ENCODE data around the gene BTK.

DNA sequence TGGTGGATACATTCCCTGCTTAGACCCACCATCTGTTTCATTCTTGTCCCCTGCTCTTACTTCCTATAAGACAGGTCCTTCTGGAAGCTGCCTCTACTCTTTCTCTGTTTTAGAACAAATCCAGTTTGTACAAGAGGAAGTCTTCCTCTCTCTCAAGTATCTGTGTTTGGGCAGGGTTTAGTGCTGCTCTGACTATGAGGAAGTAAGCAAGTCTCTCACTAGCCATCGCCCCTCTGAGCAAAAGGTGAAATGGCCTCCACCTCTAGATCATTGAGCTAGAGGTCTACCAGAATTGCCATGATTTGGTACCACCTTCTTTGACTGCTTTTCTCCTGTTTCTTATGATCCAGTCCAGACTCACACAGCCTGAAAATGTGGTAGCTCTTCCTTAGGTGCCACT is 8.4 kb downstream of the BTK start:
- TF ChIP-seq, protein P1, sequence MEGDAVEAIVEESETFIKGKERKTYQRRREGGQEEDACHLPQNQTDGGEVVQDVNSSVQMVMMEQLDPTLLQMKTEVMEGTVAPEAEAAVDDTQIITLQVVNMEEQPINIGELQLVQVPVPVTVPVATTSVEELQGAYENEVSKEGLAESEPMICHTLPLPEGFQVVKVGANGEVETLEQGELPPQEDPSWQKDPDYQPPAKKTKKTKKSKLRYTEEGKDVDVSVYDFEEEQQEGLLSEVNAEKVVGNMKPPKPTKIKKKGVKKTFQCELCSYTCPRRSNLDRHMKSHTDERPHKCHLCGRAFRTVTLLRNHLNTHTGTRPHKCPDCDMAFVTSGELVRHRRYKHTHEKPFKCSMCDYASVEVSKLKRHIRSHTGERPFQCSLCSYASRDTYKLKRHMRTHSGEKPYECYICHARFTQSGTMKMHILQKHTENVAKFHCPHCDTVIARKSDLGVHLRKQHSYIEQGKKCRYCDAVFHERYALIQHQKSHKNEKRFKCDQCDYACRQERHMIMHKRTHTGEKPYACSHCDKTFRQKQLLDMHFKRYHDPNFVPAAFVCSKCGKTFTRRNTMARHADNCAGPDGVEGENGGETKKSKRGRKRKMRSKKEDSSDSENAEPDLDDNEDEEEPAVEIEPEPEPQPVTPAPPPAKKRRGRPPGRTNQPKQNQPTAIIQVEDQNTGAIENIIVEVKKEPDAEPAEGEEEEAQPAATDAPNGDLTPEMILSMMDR (IDR thresholded peaks at IDR 0.05) = no peak
- TF ChIP-seq EP300 (IDR thresholded peaks at IDR 0.05) = no peak
- no peak for TF ChIP-seq POLR2A (IDR thresholded peaks at IDR 0.05; ENCODE audit: low read depth)
- no peak for TF ChIP-seq POLR2AphosphoS5 (IDR thresholded peaks at IDR 0.05)
